CD4-positive, alpha-beta T cell treated with Interleukin-6 for 4 hours (primary cell): ENCODE data around the gene SIX2.
"Not testable (repeated sequence)": the region's sequence is repeated elsewhere in the genome, so short reads cannot be mapped to it uniquely, and the experiment has no call there.

Experiments used
- DNase-seq: peaks from one replicate; pipeline ENCODE4 v3.0.0-alpha.2; 2020; ENCODE audit warnings: mixed read lengths

SIX2 gene

GRCh38 chr2:45009303-45009927 is at the start of gene SIX2:
Gene SIX2 (minus strand): TSS chr2:45009452. CDS start chr2:45009110, 342 bp downstream.
- no peak for DNase-seq

- no peak for DNase-seq
Measured at GRCh38 chr2:45055162-45055605, 45.9 kb upstream of the SIX2 start.

GRCh38 chr2:45053966-45054365 is 44.7 kb upstream of the SIX2 start:
- no peak for DNase-seq

- DNase-seq = no peak
Measured at GRCh38 chr2:45052388-45052928, 43.2 kb upstream of the SIX2 start.

GRCh38 chr2:45049569-45050336 is 40.5 kb upstream of the SIX2 start:
- no peak for DNase-seq

GRCh38 chr2:45047301-45047700 is 38.0 kb upstream of the SIX2 start:
- DNase-seq = no peak

- no peak for DNase-seq
Measured at GRCh38 chr2:45046786-45047185, 37.5 kb upstream of the SIX2 start.

- DNase-seq = no peak
Measured at GRCh38 chr2:45045706-45046105, 36.5 kb upstream of the SIX2 start.

- DNase-seq = no peak
Measured at GRCh38 chr2:45044916-45045315, 35.7 kb upstream of the SIX2 start.

GRCh38 chr2:45043174-45043573 is 33.9 kb upstream of the SIX2 start:
- DNase-seq = no peak

GRCh38 chr2:45042401-45042800 is 33.1 kb upstream of the SIX2 start:
- no peak for DNase-seq

- DNase-seq = no peak
Measured at GRCh38 chr2:45040786-45041185, 31.5 kb upstream of the SIX2 start.

GRCh38 chr2:45039804-45040203 is 30.6 kb upstream of the SIX2 start:
- DNase-seq = not testable (repeated sequence)

- not testable (repeated sequence) for DNase-seq
Measured at GRCh38 chr2:45038861-45039260, 29.6 kb upstream of the SIX2 start.

GRCh38 chr2:45033302-45033701 is 24.1 kb upstream of the SIX2 start:
- no peak for DNase-seq

- no peak for DNase-seq
Measured at GRCh38 chr2:45031028-45031427, 21.8 kb upstream of the SIX2 start.

GRCh38 chr2:45030553-45030952 is 21.3 kb upstream of the SIX2 start:
- no peak for DNase-seq

- no peak for DNase-seq
Measured at GRCh38 chr2:45029215-45029614, 20.0 kb upstream of the SIX2 start.

GRCh38 chr2:45028276-45028675 is 19.0 kb upstream of the SIX2 start:
- no peak for DNase-seq

- DNase-seq = no peak
Measured at GRCh38 chr2:45026924-45027450, 17.7 kb upstream of the SIX2 start.

GRCh38 chr2:45024600-45025291 is 15.5 kb upstream of the SIX2 start:
- DNase-seq = no peak

- no peak for DNase-seq
Measured at GRCh38 chr2:45024097-45024496, 14.8 kb upstream of the SIX2 start.

- no peak for DNase-seq
Measured at GRCh38 chr2:45020439-45020838, 11.2 kb upstream of the SIX2 start.
